Measurements from ENCODE around the gene YES1. TPM values are rescaled to one million over a fixed set of nuclear protein-coding genes. Genes with fewer than 3 reads are reported as not detected.

Gene YES1
- total and polyA plus RNA-seq, 2 of the 13 experiments (the other 11 are each of a cell fraction or from before 2014, with no cell fraction given), result 17.2 to 70.8 TPM

GRCh38 chr18:767084-767882 lies 44.8 kb downstream of the YES1 start:
- H2AFZ ChIP-seq (ENCODE audit: low read length), result no peak overlapping the region
- H3K36me3 ChIP-seq (replicated peaks in 1 of 2; ENCODE audit: control insufficient read depth in 1 of 2, insufficient read depth in 2 of 2, low read length in 2 of 2), result no peaks in the 10 kb centered on the region
- H3K9me3 ChIP-seq (ENCODE audit: low read length), result no peaks in the 10 kb centered on the region
- WGBS (ENCODE audit: low lambda C conversion rate), result 92% methylated on average over 12 of the region's 12 CpGs
- POLR2A ChIA-PET, result no interaction called here
- H4K20me1 ChIP-seq (ENCODE audit: insufficient read depth, low read length), result no peaks in the 10 kb centered on the region
- H3K4me3 ChIP-seq (replicated peaks in 1 of 3; ENCODE audit: insufficient read depth in 1 of 3, low read depth in 2 of 3, low read length in 3 of 3), result no peak overlapping the region
- peaks cover 47% of the 10 kb centered on the region for H3K4me1 ChIP-seq (ENCODE audit: insufficient read depth, low read length)
- no peak overlapping the region for H3K9ac ChIP-seq (ENCODE audit: insufficient read depth, low read depth, low read length)
- CTCF ChIA-PET (ENCODE audit: low intra/inter-chr PET ratio, low total read pairs), result no interaction called here
- in situ Hi-C loops (cut with HindIII; ENCODE audit: extremely low pct_ligation_motif_present, low pct_unique_long_range_greater_than_20kb) (no loop called here), intact Hi-C loops (cut with micrococcal nuclease; ENCODE audit: unreplicated experiment) (no loop called here)
- TF ChIP-seq SETDB1 (CRISPR knock-in tag; IDR thresholded peaks at IDR 0.05; ENCODE audit: borderline replicate concordance), result no peak
- TF ChIP-seq STAT6 (CRISPR knock-in tag; IDR thresholded peaks at IDR 0.05; ENCODE audit: borderline replicate concordance), result no peak
- no peak for TF ChIP-seq ZNF446 (CRISPR knock-in tag; IDR thresholded peaks at IDR 0.05)
- no peak for TF ChIP-seq HBP1 (CRISPR knock-in tag; IDR thresholded peaks at IDR 0.05; ENCODE audit: low read depth)
- TF ChIP-seq SCMH1 (CRISPR knock-in tag; IDR thresholded peaks at IDR 0.05; ENCODE audit: borderline replicate concordance), result no peak
- no peak for TF ChIP-seq ZNF292 (CRISPR knock-in tag; IDR thresholded peaks at IDR 0.05; ENCODE audit: borderline replicate concordance, low read depth)
- TF ChIP-seq HDAC6 (IDR thresholded peaks at IDR 0.05; ENCODE audit: low read depth, low read length), result no peak
- no peak for ATAC-seq
- BruUV-seq (replicated peaks), result no TSS peak
- H3K27ac ChIP-seq (ENCODE audit: extremely low read length, insufficient read depth, low read length), result no peak overlapping the region
- H3K4me2 ChIP-seq (ENCODE audit: low read depth, low read length), result no peak overlapping the region
- H3K79me2 ChIP-seq (ENCODE audit: insufficient read depth, low read length), result peaks cover 59% of the 10 kb centered on the region
- no peak for FAIRE-seq
- DNase-seq (ENCODE audit: low spot score), result no peak
- no peaks in the 10 kb centered on the region for H3K27me3 ChIP-seq (ENCODE audit: control insufficient read depth in 1 of 2, insufficient read depth in 2 of 2, low read length in 2 of 2)

Data from HepG2 (cell line).